ENCODE measurements around the gene RGL1.

RGL1 gene

DNA sequence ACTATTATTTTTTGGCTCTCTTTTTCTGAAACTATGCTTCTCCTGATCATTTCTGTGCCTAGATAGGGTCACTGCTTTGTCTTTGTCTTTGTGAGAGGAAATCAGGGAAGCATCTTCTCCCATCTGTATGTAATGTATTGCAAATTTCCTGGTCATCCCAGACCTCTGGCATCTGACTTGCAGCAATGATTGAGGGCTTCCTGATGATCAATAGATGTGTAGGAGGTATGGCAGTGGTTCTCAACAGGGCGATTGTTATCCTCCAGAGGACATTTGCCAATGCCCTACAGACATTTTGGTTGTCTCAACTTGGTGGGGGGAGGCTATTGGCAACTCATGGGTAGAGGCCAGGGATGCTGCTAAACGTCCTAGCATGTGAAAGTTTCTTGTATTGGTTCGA lies 64.7 kb downstream of the RGL1 start:
- no peak for DNase-seq (ENCODE audit: low spot score)

DNA sequence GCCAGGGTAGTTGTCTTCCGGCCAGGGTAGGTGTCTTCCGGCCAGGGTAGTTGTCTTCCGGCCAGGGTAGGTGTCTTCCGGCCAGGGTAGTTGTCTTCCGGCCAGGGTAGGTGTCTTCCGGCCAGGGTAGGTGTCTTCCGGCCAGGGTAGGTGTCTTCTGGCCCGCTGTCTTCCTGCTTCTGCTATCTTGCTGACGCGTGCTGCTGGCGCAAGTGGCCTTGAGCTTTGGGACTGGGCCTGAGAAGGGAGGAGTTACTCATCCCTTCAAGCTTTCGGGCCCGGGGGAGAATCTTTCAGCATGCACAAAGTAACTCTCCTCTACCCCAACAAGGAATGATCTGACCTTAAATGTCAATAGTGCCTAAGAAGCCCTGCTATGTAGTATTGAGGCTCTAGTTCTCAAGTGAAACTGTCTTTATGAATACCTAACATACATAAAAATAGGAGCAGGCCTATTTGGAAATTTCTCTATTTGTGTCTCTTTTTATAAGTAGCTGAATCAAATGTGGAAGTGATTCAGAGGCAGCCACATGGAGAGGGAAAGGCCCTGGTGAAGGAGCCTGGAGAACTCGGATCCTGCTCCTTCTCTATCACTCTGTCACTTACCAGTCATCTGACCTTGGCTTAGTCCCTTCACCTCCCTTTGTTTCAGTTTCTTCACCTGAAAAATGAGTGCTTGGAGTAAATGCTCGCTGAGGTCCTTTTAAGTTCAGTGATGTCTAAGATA lies 65.6 kb downstream of the RGL1 start:
- no peak for DNase-seq (ENCODE audit: low spot score)

DNA sequence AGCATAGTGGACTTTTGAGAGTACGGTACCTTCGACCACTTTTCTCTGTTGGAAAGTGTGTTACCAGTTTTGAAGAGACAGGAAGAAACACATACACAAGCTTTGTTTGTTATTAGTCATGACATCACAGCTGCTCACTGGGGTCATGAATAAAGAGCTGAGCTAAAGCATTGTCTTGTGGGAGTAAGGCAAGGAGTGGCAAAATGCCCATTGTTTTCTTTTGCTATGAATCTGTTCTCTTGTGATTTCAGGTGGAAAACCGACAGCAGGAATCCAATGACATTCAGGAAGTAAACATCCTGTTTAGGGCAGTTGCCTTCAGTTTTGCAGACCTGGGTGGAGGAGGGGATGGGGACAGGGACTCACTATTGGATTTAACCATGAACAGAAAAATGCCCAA lies 66.2 kb downstream of the RGL1 start:
- no peak for DNase-seq (ENCODE audit: low spot score)

DNA sequence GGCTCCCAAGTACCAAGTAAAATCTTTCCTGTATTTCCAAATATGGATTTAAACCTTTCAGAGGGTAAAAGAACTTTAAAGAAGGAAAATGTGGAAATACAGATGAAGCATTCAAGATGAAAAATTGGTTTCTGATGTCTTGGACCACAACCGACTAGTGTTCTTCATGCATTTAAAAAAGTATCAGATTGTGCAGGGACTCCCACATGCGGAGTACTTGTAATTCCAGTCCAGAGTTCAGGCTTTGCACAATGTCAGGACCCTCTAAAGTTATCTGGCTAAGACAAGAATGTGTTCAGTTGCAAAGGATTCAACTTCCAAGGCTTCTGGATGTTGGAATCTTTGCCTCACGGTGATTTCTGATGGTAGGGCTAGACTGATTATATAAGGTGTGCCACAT lies 66.7 kb downstream of the RGL1 start:
- no peak for DNase-seq (ENCODE audit: low spot score)

DNA sequence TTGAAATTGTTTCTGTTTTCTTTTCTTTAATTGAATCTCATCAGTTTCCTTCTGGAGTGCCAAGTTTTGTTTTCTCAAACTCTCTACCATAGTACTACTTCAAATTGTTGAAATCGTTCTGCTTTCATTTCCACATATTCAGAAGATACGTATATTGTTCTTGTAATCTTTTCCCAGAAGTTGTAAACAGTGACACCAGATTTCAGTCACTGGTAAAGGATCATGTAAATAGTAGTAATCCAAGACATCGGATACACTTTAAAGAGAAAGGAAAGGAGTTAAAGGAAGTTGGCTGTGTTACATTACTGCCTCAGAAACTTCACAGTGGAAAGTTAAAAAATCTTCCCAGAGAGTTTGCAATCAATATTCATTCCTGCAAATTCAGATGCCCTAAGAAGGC lies 67.5 kb downstream of the RGL1 start:
- no peak for DNase-seq (ENCODE audit: low spot score)

DNA sequence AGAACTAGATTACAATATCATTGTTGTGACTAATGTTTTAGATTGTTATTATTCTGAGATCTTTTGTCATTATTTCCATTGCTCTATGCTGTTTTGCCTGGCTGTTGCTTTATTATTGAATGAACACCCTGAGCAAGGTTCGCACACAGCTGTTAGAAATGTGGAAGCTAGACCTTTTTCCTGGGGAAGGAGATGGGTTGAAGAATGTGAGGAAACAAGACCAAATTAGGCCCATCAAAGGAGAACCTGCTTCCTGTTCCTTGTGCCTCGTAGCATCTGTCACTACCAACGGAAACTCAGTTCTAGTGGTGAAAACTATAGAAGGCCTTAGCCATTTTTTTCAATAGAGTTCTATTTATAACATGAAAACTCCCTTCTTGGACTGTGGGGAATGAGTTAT lies 68.7 kb downstream of the RGL1 start:
- no peak for DNase-seq (ENCODE audit: low spot score)

DNA sequence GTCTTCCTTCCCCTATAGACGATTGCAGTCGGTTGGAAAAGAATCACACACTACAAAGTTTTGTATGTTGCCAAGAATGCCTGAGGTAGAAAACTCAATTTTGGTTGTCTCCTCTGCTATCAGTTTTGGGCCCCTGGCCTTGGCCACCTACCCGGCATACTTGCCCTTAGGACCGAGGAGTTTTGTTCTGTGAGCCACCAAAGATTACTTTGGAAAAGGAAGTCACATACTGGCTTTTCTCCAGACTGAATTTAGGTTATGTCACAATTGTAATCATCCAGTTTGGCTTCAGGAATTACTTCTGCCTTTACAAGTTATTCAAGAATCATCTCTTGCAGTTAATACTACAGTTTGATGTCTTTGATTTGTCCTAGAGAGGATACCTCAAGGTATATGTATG lies 71.4 kb downstream of the RGL1 start:
- no peak for DNase-seq (ENCODE audit: low spot score)

DNA sequence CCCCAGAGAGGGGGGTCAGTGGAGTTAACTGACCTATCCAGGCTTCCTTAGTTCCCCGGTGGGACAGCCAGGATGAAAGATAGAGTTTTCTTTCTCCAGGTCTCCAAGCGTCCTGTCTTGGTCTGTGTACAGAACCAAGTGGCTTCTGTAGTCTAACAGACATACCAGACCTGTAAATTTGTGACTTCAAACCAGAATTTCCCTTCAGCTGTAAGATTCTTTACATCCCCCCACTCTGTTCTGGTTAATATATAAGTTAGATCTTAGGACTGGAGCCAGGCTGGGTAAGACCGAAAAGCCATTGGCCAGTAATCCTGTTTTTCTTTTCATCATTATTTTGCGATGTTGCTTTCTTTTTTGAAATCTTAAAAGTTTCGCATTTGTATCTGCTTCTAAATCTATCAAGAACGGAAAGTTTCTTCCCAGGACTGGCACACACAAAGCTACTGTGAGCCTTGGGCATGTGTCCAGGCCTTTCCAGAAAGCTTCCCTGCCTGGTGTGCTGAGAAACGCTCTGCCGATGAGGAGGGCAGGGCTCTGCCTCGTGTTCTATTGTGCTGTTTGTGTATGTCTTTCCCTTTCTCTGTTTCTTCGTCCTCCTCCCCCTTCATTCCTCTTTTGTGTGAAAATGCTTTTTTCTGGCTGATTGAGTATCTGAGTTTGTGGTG lies 72.3 kb downstream of the RGL1 start:
- DNase-seq (ENCODE audit: low spot score): no peak

DNA sequence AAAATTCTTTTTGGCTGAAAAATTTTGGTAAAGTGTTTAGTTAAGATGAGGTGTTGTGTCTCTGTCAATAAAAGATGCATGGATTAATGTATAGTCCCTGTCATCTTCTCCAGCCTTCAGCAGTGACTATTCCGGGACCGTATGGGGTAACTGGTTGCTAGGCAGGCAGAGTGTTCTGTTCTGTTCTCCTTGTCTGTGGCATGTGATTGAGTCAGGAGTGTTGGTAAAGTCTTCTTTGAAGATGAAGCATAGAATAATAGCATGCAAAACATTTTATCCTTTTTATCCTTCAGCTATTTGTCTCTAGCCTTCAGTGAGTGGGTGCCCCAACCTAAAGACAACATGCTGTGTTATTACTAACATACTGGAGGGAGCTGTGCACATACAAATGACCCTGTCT lies 74.6 kb downstream of the RGL1 start:
- no peak for DNase-seq (ENCODE audit: low spot score)

DNA sequence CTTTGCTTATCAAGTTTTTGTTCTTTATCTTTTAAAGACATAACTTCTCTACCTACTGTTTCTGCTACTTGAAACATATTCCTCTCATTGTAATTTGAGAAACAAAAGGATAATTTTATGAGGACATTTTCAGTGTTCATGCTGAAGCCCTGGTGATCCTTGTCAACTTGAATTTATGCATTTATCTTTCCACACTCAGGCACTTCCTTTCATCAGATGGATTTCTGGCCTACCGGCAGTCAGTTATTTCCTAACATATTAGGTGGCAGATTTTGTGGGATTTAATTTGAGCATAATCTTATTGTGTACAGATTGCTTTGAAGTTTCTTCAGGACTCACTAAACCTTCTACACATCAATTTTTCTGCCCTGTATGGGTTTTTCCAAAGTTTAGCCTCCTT lies 75.0 kb downstream of the RGL1 start:
- no peak for DNase-seq (ENCODE audit: low spot score)

DNA sequence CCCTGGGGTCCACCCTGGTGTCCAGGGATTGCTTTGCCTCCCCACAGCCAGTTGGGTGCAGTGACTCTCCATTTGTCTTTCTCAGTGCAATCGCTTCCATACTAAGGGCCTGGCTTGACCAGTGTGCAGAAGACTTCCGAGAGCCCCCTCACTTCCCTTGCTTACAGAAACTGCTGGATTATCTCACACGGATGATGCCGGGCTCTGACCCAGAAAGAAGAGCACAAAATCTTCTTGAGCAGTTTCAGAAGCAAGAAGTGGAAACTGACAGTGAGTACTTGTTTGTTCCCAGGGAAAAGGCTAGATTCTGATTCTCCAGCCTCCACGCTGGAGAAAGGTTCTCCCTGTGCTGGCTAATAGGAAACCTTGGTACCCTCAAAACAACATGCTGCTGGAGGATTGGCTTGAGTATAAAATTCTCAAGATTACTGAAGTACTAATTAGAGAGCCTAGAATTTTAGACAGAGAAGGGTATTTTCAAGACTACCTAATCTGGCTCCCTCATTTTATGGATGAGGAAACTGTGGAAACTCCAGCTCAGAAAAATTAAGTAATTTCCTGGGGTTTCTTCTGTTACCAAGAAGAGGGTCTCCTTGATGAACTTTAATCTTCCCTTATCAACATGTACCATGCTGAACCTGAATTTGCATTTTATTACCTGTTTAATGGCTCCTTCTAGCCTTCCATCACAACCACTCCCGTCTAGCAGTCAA lies 75.8 kb downstream of the RGL1 start:
- DNase-seq (ENCODE audit: low spot score): no peak

DNA sequence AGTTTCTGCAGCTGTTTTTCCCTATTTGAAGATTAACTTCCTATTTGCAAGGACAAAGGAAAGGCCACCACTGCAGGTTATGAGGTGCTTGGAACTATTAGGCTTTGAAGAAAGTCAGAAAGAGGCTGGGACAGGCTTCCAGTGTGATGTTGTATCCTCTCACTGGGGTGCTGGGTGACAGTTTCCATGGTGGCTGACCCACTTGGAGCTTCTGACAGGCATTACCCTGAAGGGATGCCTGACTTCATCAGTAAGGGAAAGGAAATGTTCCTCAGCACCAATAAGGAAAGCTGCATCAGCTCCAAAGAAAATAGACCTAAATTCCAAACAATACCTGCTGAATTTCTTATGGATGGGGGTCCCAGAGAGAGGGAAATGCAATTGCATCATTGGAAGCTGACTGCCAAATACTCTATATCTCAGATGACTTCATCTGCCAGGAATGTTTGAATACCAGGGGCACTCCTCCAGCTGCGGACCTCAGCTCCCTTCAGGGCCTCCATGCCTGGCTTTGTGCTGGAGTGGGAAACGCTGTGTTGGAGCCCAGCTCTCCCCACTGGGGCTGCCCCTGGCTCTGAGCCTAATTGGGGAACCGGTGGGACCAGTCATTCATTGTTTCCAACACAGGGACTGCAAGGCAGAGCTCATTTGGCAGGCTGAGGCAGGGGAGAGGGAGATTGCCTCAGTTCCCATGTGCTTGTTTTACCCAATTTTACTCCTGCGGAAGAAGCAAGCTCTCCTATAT lies 76.6 kb downstream of the RGL1 start:
- no peak for DNase-seq (ENCODE audit: low spot score)

DNA sequence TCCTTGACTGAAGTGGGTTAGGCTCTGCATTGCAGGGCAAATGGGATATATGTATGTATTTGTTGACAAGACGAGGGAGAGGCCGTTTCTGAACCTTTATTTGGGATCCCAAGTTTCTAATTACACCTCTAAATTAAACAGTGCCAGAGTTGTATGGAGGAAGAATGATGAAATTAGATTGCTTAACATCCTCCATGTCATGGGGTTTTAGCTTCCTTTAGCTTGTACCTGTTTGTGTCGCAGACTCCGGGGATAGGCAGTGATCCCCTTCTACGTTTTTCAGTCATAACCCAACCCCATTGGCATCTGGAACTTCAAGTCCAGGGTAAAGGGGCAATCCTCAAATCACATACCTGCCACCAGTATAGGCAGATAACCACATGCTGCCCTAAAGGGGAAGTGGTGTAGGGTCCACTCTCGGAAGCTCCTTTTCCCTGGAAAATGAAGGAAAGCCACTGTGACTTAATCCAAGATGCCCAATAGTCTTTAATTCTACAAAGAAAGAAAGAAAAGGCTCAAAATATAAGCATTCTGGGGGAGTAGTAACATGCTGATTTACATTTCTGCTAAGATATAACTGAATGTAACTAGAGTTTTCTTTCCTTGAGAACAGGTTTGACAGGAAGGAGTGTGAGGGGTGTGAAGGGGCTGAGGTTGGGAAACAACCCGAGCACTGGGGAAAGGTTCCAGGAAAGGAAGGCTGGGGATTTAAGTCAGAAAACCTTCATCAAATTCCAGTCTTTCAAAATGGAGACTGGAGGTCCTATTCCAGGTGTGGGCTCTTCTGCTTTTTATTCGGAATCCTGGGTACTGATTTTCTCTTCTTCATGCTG lies 77.6 kb downstream of the RGL1 start:
- DNase-seq (ENCODE audit: low spot score): no peak

DNA sequence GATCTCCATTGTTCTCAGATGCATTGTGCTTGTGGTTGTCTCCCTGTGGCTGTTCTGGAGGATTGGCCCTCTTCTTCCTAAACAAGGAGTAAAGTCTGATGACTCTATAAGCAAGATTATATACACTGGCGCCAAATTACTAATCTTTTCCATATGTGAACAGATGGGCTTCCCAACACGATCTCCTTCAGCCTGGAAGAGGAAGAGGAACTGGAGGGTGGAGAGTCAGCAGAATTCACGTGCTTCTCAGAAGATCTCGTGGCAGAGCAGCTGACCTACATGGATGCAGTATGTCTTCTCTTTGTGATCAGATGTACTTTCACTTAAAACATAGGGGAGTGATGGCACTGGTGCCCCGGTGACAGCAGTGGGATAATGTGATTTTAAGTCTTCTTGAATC lies 78.7 kb downstream of the RGL1 start:
- DNase-seq (ENCODE audit: low spot score): no peak

DNA sequence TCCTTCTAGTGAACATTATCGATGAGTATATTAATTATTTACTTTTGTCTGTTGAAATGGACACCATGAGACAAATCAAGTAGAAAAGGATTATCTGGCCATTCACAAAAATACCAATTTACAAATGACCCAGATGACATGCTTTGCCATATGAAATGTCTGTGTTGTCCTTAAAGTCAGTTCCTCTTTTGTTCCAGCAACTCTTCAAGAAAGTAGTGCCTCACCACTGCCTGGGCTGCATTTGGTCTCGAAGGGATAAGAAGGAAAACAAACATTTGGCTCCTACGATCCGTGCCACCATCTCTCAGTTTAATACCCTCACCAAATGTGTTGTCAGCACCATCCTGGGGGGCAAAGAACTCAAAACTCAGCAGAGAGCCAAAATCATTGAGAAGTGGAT lies 79.6 kb downstream of the RGL1 start:
- DNase-seq (ENCODE audit: low spot score): no peak

DNA sequence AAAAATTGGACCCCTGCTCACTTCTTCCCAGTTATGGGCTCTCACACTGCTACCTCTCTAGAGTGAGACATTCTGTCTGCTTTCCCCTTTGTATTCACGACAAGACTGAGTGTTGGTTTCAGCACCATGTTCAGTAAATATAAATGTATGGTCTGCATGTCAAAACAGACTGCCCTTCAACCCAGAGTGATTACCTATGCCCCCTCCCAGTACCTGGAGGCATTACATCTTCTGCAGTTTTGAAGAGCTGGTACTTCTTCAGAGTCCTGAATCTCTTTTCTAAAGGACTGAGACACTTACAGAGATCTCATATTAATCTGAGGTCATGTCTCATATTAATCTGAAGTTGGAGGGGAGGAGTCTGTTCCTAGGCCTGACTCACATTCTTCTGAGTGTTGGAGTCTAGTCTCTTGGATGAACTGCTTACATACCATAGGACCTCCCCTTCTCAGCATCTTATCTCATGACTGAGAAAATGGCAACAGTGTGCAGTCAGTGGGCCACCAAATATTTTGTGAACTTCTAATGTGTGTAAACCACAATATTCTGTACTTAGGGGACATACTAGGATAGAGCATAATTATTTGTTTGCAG lies 80.3 kb downstream of the RGL1 start:
- DNase-seq (ENCODE audit: low spot score): no peak

DNA sequence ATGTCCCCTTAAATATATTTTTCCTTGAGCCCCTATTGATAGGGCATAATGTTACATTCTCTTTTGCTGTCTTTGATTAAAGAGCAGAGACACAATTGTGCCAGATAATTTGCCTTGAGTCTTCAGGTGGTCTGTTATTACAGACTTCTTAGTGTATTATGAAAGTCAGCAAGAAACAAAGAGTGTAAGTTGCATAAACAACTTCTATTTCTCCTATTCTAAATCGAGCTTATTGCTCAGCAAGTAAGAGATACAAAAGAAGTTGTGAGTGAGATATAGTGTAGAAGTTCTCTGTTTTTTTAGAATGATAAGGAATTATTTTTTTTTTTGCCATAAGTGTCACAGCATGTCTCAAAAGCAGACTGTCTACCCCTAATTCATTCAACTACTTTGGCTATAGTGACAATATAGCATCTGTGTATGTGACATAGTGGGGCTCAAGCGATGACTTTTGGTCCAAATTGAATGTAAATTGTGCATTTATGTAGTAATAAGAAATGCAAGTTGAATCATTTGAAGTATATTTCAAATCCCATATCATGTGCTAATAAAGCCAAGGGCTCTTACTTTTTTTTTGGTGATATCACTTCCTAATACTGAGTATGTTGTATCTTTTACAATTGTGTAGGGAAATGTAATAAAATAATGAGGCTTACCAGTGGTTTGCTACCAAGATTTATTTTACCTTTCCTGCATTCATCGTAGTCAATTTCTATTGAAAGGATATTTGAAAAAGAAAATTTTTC lies 81.3 kb downstream of the RGL1 start:
- no peak for DNase-seq (ENCODE audit: low spot score)

DNA sequence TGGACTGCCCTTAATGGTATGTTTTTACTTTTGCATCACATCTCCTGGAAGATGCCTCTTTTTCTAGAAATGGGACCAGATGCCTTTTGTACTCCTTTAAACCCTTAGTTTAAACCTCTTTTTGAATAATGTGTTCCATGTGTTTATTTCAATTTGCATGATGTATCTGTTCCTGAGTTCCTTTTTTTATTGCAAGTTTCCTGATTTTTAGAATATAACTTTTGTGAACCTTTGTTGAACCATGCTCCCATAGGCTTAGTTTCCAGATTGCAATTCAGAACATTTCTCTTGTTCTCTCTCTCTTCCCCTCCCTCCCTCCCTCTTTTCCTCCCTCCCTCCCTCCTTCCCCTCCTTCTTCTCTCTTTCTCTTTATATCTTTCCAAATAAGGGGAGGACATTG lies 81.9 kb downstream of the RGL1 start:
- DNase-seq (ENCODE audit: low spot score): no peak

DNA sequence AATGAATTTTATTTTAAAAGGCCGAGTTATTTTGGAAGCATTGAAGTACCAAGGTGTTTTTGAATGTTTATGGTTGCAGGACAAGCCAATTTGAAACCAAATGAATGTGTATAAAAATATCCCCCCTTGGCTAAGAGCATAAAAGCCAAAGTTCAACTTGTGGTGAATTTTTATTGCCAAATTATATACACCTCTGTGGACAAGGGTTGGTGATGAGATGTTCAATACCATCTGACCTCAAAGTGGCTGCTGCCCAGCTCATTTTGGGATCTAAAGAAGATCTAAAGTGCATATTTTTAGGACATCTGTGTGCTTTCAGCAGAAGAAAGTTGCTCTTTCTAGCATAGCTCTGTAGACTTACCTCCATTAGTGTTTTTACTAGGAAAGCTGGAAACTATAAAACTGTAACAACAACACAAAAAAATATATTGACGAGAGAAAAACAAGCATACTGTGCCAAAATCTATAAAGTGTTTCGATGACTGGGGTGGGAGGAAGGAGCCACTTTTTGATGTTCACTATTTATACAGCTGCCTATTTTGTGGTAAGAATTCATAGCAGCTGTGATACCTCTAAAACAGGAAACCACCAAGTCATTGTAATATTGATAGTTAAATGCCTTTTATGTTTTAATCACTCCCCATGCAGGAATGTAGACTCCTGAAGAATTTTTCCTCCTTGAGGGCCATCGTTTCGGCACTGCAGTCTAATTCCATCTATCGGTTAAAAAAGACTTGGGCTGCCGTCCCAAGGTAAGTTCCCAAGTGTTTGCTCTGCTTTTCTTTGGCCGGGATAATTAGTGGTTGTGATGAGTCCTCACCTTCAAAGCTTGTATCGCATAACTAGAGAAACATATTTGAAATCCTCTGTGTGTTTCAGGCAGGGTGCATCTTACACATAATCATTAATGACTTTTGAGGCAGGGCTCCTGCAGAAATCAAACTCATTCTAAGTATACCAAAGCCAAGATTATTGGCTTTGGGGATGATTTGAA lies 83.2 kb downstream of the RGL1 start:
- DNase-seq (ENCODE audit: low spot score): no peak
